NCI-H345 treated with DMSO at 0.1 percent for 48 hours (cell line): ENCODE measurements around the gene TIMM13.
"Not testable (repeated sequence)": the region's sequence is repeated elsewhere in the genome, so short reads cannot be mapped to it uniquely, and the experiment has no call there.

Experiments
- DNase-seq: peaks from one replicate; lab custom pipeline; 2025; ENCODE audit not compliant: unreplicated experiment; lab: John Stamatoyannopoulos, UW

The TIMM13 gene

DNA sequence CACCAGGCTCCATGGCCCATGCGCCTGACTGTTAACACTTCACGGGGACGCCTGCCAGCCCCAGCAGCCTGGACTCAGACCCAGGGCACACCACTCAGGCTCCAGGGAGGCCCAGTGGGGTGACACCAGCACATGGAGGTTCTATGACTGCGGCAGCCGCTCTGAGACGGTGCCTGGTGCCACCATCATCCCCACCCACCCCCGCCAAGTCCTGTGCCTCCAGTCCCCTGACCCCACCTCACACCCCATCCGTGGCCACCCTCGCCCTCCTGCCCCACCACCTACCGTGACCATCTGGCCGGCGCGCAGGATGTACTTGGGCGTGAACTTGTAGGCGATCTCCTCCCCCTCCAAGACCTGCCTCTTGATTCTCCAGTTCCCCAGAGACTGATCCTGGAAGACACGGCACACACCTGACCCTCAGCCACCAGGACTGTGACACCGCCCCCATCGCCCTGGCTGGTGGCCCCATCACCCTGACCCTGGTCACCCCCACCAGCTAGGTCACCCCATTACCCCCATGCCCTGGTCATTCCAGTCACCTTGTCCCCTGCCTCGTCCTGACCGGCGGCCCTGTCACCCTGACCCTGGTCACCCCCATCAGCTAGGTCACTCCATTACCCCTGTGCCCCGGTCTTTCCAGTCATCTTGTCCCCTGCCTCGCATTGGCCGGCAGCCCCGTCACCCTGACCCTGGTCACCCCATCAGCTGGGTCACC, 4.9 kb upstream of the TIMM13 start:
- no peak for DNase-seq

DNA sequence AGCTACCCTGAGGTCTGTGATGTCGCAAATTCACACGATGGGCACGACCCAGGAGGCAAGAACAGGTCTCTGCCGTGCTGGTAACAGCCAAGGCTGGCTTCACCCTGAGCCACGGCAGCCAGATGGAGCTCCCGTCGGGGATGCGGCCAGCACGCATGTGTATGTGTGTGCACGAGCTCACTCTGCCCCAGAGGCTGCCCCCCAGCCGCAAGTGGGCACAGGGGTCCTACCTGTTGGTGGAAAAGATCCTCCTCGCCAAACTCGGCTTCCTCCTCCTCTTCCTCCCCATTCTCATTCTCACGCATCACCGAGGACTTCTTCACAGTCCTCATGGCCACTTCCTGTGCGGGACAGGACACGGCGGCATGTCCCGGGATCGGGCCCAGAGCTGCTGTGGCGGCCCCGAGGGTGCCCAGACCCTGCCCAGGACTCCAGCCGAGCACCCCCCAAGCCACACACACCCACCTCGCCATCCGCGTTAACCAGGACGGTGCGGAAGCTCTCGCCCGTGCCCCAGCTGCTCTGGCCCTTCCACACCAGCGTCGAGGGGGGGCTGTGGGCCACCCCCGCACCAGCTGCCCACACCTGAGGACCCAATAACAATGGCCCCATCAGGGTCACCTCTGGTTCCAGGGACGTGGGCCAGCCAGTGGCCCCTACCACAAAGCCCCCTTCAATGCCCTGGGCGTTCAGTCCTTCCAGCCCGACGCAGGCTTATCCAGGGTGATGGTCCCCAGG, 4.1 kb upstream of the TIMM13 start:
- DNase-seq = no peak

DNA sequence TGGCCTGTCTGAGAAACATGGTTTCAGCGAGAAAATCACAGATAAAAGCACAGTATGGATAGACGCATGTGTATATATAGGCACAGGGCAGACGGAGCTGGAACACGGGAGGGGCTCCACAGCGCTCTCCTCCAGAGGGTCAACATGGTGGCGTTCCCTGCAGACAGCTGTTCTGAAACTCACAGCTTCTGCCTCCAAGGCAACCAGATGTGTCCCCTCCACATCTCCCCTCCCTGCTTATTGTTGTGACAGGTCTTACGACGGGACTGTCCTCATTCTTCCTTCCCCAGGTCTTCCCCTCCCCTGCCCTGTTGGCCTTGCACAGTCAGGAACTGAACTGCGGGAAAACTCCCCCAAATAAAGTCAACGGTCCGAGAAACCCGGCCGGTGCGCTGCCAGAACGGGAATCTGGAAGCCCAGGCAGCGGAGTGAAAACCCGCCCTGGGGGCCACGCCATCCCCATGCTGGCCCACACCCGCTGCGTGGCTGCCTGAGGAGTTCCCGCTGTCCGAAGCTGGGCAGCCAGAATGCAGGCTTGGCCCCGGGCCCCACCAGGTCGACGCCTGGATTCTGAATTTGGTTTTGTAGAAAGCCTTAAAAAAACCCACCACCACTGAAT, 2.6 kb upstream of the TIMM13 start:
- no peak for DNase-seq

DNA sequence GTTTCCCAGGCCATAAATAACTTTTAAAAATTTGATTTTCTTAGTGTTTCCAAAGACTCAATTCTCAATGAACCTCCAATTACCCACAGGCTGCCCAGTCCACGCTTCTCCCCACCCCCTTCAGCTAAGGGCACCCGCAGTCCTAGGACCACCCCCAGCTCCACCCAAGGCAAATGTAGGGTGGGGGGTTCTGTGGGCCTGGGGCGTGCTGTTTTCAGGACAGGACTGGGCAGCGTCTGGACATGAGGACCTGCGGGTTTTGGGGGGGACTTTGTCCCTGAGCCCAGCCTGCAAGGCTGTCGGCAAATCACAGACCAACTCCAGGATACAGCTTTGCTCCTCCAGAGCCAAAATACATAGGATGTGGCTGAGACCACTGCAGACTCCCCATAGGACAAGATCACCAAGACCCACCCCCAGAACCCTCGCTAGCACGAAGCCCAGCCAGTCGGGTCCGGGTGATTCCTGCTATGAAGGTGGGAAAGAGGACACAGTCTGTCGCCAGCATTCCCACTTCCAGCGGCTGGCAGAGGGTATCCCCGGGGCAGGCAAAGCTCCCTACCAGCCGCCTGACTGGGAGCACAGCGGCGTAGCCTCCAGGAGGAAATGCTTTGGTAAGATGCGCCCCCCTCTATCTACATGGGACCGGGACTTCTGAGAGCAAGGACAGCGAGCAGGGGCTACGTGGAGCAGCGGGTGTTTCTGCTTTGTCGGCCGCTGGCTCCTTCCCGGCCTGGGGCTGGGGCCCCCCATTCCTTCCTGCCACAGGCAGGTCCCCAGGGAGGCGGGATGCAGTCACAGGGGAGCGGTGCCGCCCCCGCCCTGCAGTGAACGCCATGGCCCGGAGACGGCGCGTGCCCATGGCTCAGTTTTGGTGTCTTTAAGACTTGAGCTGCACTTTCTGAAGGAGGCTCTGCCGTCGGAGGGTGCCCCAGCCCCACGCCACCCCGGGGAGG, 1.6 kb upstream of the TIMM13 start:
- DNase-seq = no peak

DNA sequence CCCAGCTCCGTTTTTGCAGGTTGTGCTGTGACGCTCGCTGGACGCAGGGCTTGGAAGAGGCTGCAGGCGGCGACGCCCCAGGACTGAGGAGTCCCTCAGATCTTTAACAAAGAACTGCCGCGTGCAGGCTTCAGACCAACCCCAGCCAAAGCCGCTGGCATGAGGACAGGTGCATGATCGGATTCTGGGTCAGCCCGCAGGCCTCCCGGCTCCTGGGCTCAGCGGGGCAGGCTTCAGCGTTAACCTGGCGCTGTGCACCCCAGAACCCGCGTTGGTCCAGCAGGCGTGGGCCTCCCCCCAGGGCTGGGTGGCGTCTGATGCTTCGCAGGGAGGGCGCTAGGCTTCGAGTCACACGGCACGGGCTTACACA, 920 bp upstream of the TIMM13 start:
- no peak for DNase-seq

DNA sequence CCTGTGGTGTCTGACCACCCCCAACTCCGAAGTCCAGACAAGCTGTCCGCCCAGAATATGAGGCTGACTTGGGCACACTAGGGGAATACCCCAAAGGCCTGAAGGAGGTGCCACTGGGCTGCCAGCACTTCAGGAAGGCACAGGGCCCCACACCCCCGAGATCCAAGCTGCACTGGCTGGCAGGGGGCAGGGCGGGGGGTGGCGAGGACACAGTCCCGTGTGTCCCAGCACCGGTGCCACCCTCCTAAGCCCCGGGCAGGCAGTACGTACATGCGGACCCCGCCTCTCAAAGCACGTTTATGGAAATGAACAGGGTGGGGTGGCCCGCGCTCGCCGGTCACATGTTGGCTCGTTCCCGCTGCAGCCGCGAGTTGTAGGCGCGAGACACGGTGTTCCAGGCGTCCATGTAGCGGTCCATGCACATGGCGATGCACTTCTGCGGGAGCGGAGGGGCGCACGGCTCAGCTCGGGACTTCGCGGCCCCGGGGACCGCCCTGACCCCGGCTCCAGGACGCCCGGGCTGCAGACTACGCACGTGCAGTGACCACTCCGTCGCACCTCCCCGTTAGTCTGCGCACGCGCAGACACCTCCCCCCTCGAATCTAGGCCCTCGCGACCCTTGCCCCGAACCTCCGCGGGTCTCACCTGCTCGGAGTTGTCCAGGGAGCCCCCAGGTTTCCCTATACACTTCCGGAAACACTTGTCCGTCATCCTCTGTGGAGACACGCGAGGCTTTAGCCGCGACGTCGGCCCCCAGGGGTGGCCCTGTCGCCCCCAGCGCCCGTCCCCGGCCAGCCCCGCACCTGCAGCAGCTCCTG, 566 bp downstream of the TIMM13 start:
- DNase-seq = no peak

DNA sequence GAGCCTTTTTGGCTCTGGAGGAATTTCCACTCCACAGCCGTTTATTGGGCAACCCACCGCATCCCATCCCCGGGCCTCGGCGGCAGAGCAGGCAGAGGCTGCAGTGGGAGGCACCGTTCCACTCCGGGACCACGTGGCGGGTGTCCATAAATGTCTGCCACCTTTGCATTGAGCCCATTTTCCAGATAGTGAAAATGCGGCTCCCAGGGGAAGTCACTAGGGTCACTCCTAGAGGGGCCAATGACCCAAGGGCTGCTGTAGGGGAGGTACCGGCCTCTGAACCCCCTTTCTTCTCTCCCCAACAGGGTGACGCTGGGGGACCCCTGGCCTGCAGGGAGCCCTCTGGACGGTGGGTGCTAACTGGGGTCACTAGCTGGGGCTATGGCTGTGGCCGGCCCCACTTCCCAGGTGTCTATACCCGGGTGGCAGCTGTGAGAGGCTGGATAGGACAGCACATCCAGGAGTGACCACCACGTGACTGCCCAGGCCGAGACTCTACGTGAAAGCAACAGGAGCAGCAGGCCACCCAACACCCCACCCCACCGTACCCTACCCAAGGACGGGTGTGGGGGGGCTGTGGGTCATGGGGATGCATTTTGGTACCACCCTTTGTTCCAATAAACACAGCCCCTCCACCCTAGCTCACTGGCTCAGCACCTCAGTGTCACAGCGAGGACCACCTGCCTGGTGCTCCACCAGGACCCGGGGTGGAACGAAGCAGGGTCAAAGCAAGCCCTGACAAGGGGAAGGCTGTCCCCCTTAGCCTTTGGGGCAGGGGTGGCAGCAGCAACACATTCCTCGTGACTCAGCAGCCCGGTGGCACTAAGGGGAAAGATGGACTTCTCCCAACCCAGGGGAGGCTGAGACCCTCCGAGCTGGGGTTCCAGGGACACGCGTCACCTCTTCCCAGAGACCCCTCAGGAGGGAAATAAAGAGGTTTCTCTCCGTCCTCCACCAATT, 1.5 kb downstream of the TIMM13 start:
- DNase-seq = no peak

DNA sequence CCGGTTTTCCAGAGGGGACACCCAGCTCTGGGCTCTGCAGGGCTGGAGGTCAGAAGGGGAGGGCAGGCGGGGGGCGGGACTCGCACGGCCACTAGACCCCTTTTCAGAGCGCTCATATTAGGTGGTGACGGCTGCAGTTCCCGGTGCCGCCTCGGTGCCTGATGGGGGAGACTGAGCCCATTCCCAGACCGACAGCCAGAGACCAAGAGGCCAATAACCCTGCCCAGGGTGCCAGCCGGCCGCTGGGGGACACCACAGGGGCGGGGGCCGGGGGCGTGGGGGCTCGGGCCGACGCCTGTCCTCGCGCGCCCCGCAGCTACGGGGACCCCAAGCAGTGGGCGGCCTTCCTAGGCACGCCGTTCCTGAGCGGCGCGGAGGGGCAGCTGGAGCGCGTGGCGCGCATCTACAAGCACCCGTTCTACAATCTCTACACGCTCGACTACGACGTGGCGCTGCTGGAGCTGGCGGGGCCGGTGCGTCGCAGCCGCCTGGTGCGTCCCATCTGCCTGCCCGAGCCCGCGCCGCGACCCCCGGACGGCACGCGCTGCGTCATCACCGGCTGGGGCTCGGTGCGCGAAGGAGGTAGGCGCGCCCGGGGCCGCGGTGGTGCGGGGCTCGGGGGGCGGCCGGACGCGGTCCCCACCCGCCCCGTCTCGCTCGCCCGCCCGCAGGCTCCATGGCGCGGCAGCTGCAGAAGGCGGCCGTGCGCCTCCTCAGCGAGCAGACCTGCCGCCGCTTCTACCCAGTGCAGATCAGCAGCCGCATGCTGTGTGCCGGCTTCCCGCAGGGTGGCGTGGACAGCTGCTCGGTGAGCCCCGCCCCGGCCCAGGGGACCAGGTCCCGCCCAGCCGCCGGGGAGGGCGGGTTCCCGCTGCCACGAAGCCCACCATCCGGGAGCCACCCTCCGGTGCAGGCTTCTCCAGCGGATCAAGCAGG, 2.4 kb downstream of the TIMM13 start:
- DNase-seq = no peak

DNA sequence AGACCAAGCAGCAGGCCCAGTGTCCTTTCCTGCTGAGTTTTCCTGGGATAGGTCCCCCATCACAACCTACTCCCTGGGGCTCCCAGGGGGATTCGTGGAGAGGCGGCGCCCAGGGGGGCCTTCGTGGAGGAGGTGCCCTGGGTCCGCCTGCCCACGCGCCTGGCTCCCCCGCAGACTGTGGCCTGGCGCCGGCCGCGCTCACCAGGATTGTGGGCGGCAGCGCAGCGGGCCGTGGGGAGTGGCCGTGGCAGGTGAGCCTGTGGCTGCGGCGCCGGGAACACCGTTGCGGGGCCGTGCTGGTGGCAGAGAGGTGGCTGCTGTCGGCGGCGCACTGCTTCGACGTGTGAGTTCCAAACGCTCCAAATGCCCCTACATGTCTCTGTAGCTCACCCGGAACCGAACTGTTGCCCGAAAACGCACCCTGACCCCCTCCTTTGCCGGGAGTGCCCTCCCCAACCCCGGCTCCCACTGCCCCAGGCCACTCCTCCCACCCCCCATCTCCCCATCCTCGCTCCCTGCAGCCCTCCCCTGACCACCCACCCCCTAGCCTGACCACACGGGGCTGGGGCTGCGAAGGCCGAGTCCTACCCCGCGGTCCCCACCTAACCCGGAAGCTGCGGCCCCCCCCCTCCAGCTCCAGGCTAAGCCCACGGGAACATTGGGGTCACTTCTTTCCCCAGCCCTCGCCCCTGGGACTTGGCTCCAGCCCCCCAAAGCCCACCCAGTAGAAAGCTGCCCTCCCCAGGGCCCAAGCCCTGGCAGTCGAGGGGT, 3.3 kb downstream of the TIMM13 start:
- DNase-seq = no peak

DNA sequence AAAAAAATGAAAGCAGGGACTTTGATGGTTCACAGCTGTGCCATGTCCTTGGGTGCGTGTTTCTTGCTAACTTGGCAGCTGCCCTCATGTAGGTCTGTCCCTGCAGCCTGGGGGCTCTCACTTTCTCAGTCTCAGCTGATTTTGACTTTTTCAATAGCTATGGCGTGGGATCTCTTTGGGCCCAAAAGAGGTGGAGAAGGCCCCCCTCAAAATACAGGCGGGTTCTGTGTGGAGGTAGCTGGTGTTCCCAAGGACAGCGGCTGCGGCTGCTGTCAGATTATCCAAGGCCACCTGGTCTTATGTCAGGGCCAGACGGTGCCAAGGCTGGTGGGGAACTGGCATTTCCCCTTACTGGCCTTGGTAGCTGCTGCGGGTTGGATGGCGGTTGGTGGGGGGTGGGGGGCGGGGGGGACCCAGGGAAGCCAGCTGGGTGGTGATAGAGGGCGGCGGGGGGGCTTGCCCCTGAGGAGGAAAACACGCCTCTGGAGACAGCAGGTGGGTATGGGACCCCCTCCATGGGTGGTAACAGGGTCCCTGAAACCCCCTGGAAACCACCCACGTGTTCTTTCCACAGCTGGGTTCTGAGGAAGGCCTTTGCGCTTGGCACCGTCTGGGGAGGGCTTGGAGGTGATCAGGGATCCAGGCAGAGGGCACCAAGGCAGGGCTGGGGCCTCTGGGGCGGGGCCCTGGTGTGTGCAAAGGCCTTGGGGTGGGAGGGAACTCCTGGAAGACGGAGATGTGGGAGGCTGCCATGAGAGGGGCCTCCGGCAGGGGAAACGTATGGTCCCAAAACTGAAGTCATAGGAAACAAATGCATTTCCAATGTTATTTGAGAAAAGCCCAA, 4.1 kb downstream of the TIMM13 start:
- no peak for DNase-seq

DNA sequence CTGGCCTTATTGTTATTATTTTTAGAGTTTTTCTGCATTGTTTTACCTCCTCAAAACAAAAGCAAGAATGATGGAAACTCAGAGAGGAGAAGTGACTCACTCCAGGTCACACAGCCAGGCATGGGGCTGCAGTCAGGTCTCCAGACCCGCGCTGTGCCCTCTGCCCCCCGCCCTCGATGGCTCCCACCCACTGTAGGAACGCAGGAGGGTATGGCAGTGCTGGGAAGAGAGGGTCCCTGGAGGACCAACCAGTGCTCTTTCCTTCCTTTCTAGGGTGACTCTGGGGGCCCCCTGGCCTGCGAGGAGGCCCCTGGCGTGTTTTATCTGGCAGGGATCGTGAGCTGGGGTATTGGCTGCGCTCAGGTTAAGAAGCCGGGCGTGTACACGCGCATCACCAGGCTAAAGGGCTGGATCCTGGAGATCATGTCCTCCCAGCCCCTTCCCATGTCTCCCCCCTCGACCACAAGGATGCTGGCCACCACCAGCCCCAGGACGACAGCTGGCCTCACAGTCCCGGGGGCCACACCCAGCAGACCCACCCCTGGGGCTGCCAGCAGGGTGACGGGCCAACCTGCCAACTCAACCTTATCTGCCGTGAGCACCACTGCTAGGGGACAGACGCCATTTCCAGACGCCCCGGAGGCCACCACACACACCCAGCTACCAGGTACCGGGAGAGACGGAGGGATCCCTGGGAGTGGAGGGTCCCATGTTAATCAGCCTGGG, 5.6 kb downstream of the TIMM13 start:
- DNase-seq = no peak

DNA sequence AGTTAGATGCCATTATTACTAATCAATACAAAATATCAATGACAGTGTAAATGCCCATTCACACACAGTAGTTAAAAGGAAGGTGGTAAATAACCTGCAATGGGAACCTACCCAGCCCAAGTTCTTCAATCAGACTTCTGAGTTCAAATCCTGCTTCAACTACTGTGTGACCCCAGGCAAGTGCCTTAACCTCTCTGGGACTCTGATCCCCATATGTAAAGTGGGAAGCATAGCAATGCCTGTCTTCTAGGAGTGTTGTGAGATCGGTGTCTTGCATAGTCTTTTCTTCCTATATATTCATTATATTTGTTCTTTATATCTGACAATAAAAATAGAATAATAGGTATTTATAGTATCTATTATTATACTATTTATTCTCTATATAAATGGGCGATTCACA, 6.9 kb downstream of the TIMM13 start:
- DNase-seq = no peak

DNA sequence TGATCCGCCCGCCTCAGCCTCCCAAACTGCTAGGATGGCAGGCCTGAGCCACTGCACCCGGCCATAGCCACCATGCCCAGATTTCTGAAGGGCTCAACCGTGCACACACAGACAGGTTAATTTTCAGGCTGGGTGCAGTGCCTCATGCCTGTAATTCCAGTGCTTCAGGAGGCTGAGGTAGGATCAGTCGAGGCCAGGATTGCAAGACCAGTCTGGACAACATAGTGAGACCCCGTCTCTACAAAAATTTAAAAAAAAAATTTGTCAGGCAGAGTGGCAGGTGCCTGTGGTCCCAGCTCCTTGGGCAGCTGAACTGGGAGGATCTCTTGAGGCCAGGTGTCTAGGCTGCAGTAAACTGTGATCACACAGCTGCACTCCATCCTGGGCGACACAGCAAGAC, 7.6 kb downstream of the TIMM13 start:
- DNase-seq = no peak

DNA sequence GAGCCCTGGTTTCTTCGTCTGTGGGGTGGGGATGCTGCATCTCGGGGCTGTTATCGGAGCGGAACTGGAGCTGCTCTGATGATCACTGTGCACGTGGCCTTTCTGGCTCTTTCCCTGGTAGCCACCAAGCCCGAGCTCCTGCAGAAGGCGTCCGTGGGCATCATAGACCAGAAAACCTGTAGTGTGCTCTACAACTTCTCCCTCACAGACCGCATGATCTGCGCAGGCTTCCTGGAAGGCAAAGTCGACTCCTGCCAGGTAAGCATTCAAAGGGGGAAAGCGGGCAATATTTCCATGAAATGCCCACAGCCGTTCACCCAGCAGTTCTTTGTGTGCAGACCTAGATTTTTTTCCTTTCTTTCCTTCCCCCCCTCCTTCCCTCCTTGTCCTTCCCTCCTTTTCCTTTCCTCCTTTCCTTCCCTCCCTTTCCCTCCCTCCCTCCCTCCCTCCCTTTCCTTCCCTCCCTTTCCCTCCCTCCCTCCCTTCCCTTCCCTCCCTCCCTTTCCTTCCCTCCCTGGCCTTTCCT, 9.4 kb downstream of the TIMM13 start:
- no peak for DNase-seq

DNA sequence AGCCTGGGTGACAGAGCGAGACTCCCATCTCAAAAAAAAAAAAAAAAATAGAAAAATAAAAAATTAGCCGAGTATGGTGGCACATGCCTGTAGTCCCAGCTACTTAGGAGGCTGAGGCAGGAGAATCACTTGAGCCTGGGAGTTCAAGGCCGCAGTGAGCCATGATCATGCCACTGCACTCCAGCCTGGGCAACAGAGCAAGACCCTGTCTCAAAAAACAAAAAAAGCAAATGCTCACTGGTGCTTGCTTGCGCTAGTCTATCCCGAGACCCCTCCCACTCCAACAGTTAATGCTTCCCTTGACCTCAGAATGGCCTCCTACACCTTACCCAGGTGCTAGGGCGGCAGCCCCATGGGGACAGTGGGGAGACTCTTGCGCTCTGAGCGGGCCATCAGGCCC, 9.9 kb downstream of the TIMM13 start:
- DNase-seq = not testable (repeated sequence)
